MM.1S (cell line): Measurements from ENCODE around the gene PATJ.

Experiments used
- DNase-seq: peaks from one replicate; pipeline ENCODE4 v3.0.0-alpha.2; 2015
- H2AFZ ChIP-seq: fragments of 300-600 bp; sonication (generic); 2 replicates; pipeline ENCODE4 v1.6.0; 2016; ENCODE audit warnings: antibody characterized with exemption, low read length
- H3F3A ChIP-seq: fragments of 300-600 bp; sonication (generic); 2 replicates; pipeline ENCODE4 v1.6.1; 2016; ENCODE audit warnings: mild to moderate bottlenecking, antibody characterized with exemption, low read length, moderate library complexity, mixed read lengths; ENCODE audit not compliant: insufficient read depth
- H3K27ac ChIP-seq: fragments of 300-600 bp; sonication (generic); 2 replicates; pipeline ENCODE4 v1.5.1; 2016; ENCODE audit warnings: mild to moderate bottlenecking, low read length
- H3K27me3 ChIP-seq: fragments of 300-600 bp; sonication (generic); replicated peaks from 2 replicates; pipeline ENCODE4 v1.6.0; 2016; ENCODE audit warnings: low read length; ENCODE audit not compliant: insufficient read depth
- H3K36me3 ChIP-seq: fragments of 300-600 bp; sonication (generic); replicated peaks from 2 replicates; pipeline ENCODE4 v1.6.1; 2016; ENCODE audit warnings: mild to moderate bottlenecking, low read length, mixed read lengths; ENCODE audit not compliant: insufficient read depth
- H3K4me1 ChIP-seq: fragments of 300-600 bp; sonication (generic); 2 replicates; pipeline ENCODE4 v1.6.1; 2016; ENCODE audit warnings: low read length, mixed read lengths
- H3K4me2 ChIP-seq: fragments of 300-600 bp; sonication (generic); 2 replicates; pipeline ENCODE4 v1.6.0; 2016; ENCODE audit warnings: low read depth, low read length
- H3K4me3 ChIP-seq: fragments of 300-600 bp; sonication (generic); 2 replicates; pipeline ENCODE4 v1.5.1; 2016; ENCODE audit warnings: low read length, mixed read lengths
- H3K79me2 ChIP-seq: fragments of 300-600 bp; sonication (generic); 2 replicates; pipeline ENCODE4 v1.6.1; 2016; ENCODE audit warnings: mixed run types, low read length, mixed read lengths
- H3K9ac ChIP-seq: fragments of 300-600 bp; sonication (generic); 2 replicates; pipeline ENCODE4 v1.6.1; 2016; ENCODE audit warnings: low read length, mixed read lengths
- H3K9me2 ChIP-seq: fragments of 300-600 bp; sonication (generic); replicated peaks from 2 replicates; pipeline ENCODE4 v1.6.1; 2016; ENCODE audit warnings: mild to moderate bottlenecking, low read length, mixed read lengths; ENCODE audit not compliant: insufficient read depth
- H3K9me3 ChIP-seq: fragments of 300-600 bp; sonication (generic); replicated peaks from 2 replicates; pipeline ENCODE4 v1.6.1; 2016; ENCODE audit warnings: mild to moderate bottlenecking, low read length, mixed read lengths; ENCODE audit not compliant: insufficient read depth
- H4K20me1 ChIP-seq: fragments of 300-600 bp; sonication (generic); 2 replicates; pipeline ENCODE4 v1.6.1; 2016; ENCODE audit warnings: mild to moderate bottlenecking, low read length, moderate library complexity, mixed read lengths; ENCODE audit not compliant: insufficient read depth
- CTCF ChIP-seq: fragments of 300-600 bp; sonication (generic); IDR thresholded peaks from 2 replicates; pipeline ENCODE4 v1.5.1; 2016; ENCODE audit warnings: antibody characterized with exemption, low read length, mixed read lengths
- EZH2 ChIP-seq: fragments of 300-600 bp; sonication (generic); optimal IDR thresholded peaks from 2 replicates; pipeline ENCODE3; 2017; ENCODE audit warnings: low read depth, mild to moderate bottlenecking, antibody characterized with exemption, low read length, mixed read lengths
- EZH2phosphoT487 ChIP-seq: fragments of 300-600 bp; sonication (generic); IDR thresholded peaks from 2 replicates; pipeline ENCODE4 v1.6.1; 2018; ENCODE audit warnings: antibody characterized with exemption, low read length

Gene PATJ

DNA sequence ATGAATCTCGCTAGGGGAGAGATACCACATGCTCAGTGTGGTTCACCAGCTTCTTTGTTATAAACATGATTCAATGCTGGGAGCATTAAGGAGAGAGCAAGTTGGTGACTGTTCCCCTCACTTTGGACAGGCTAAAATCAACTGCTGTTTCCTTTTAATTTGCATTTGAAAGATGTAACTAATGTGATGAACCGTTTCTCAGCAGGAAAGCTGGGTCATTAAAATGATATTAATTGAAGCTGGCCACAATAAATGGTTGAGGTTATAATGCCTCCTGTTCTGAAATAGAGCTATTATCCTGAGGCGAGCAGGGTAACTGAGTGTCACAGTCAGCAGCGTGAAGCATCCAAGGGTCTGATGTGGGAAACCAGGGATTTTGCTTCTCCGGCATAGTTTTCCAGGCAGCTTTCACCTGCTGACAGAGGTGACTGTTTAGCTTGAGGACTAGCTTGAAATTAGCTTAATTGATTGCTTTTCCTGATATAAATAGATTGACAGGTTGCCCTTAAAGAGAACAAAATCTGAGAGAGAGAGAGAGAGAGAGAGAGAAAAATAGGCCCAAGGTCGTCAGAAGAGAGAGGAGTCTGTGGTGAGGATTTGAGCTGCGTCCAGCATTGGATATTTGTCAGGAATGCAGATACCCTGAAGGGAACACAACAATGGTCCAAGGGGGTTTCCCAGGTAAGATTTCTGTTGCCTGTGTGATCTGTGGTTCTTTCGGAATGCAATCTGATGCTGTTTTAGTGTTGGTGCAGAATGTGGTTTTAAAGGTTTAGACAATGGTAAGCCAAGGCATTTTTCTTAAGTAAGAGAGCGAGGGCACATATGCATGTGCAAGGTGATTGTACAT lies 209.7 kb downstream of the PATJ start:
- Histone ChIP-seq H3K27ac (no peak overlapping the region), H3K4me3 (no peak overlapping the region), H2AFZ (no peak overlapping the region), H3K4me2 (no peak overlapping the region), H3K9me2 (no peaks in the 10 kb centered on the region), H3K4me1 (no peaks in the 10 kb centered on the region), H3K9me3 (no peaks in the 10 kb centered on the region), H3K9ac (no peak overlapping the region), H4K20me1 (no peaks in the 10 kb centered on the region), H3K36me3 (no peaks in the 10 kb centered on the region), H3K27me3 (no peaks in the 10 kb centered on the region), H3F3A (no peaks in the 10 kb centered on the region), H3K79me2 (no peaks in the 10 kb centered on the region)
- DNase-seq = peak; percentile 22
- TF ChIP-seq EZH2phosphoT487 (no peak), CTCF (no peak), EZH2 (no peak)

DNA sequence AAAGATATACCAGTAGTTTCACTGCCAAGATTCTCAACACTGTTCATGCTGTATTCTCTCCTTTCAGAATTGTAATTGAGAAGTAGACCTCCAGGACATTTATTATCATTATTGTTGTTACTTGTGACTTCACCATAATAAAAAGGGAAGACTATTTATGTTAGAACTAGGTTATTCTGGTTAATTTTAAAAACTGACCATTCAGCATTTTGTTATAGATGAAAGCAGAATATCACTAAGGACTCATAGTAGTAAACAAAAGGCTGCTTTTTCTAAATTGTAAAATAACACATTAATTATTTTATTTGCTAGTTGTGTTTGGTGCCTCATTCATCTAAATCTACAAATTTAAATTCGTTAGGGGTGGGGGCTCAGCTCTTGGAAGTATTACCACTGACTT lies 210.4 kb downstream of the PATJ start:
- no peak overlapping the region for H3K4me2 ChIP-seq
- no peaks in the 10 kb centered on the region for H3F3A ChIP-seq

DNA sequence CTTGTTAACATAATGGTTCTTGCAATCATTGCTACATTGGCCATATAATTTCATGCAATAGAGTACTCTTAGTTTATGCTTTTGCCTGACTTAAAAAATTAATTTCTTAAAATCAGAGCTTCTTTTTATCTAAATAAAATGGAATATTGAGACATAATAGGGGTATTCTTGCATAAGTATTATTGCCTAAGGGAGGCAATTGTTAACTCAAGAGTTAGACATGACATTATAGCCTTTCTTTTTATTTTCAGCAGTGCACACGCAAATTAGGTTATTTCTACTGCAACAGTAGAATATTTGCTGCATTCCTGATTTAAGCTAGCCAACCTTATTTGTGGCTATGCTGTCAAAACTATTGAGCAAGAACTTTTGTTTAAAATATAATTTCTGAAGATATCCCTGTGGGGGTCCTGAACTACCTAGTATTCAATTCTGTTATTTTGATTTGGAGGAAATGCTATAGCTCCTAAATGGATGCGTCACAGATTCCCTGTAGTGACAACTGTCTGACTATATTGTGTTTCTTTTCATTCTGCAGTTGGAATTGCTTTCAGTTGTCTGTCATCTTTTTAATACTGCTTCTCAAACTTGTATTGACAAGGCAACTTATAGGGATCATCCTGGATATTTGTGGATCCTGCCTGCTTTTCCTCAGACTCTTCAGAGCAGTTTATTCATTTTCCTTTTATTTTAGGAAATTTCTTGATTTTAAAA lies 211.0 kb downstream of the PATJ start:
- no peaks in the 10 kb centered on the region for H3K9me3 ChIP-seq
- DNase-seq = no peak
- H3K36me3 ChIP-seq = no peaks in the 10 kb centered on the region
- no peaks in the 10 kb centered on the region for H3K9me2 ChIP-seq
- H4K20me1 ChIP-seq = no peaks in the 10 kb centered on the region
- no peak overlapping the region for H3K27ac ChIP-seq
- no peak overlapping the region for H3K4me3 ChIP-seq
- no peak overlapping the region for H3K9ac ChIP-seq
- H3K79me2 ChIP-seq = no peaks in the 10 kb centered on the region
- no peak overlapping the region for H2AFZ ChIP-seq
- H3K4me1 ChIP-seq = no peaks in the 10 kb centered on the region
- no peak overlapping the region for H3K4me2 ChIP-seq
- no peaks in the 10 kb centered on the region for H3K27me3 ChIP-seq
- no peaks in the 10 kb centered on the region for H3F3A ChIP-seq
- no peak for TF ChIP-seq EZH2phosphoT487
- no peak for TF ChIP-seq CTCF
- no peak for TF ChIP-seq EZH2

More for the DNA sequence above, 210.4 kb downstream of the PATJ start:
- no peak for TF ChIP-seq EZH2phosphoT487
- no peak for TF ChIP-seq CTCF
- TF ChIP-seq EZH2 = no peak
- Histone ChIP-seq H3K4me1 (no peaks in the 10 kb centered on the region), H3K9me2 (no peaks in the 10 kb centered on the region), H3K9ac (no peak overlapping the region), H3K27ac (no peak overlapping the region), H3K9me3 (no peaks in the 10 kb centered on the region), H3K36me3 (no peaks in the 10 kb centered on the region), H3K79me2 (no peaks in the 10 kb centered on the region), H3K27me3 (no peaks in the 10 kb centered on the region), H4K20me1 (no peaks in the 10 kb centered on the region), H3K4me3 (no peak overlapping the region), H2AFZ (no peak overlapping the region)
- DNase-seq = no peak
